ENCODE data around the gene OR4D2.
A peak's percentile ranks its signal among the peaks of the same experiment; 100 is the strongest.
"Not testable (repeated sequence)": the region's sequence is repeated elsewhere in the genome, so short reads cannot be mapped to it uniquely, and the experiment has no call there.

The OR4D2 gene

GRCh38 chr17:58166682-58167081 is at the start of gene OR4D2:
Gene OR4D2 (plus strand): TSS chr17:58166982. CDS start chr17:58169656, 2,674 bp downstream.
- no peak for DNase-seq

GRCh38 chr17:58117382-58117781 is 49.4 kb upstream of the OR4D2 start:
- no peak for DNase-seq

- no peak for DNase-seq
Measured at GRCh38 chr17:58119491-58119890, 47.3 kb upstream of the OR4D2 start.

DNA sequence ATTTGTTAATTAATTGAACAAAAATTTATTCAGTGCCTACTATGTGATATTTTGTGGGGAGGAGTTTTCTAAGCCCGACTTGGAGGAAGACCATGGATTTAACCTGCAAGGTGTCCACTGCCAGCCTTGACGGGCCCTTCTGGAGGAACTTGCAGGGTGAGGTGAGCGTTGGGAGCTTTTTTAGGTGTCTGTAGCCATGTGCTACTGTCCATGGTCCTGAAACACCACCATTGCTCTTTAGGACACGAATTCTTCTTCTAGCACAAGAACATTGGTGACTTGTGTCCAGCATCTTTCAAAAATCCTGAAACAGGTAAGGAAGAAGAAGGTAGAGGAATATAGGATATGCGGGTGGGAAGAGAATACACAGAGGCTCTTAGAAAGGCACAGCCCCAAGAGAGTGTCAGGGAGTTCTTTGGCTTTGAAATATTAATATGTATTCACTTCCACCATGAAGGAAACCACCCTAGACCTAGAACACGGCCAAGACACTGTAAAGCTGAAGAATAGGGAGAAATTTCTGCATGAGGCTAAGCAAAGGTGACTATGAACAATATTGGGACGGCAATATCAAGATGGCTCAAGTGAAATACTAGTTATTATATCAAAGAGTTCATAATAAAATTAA is 46.5 kb upstream of the OR4D2 start:
- no peak for DNase-seq

- peak; percentile 19 to 43 for DNase-seq
Measured at GRCh38 chr17:58121925-58122324, 44.9 kb upstream of the OR4D2 start.

DNA sequence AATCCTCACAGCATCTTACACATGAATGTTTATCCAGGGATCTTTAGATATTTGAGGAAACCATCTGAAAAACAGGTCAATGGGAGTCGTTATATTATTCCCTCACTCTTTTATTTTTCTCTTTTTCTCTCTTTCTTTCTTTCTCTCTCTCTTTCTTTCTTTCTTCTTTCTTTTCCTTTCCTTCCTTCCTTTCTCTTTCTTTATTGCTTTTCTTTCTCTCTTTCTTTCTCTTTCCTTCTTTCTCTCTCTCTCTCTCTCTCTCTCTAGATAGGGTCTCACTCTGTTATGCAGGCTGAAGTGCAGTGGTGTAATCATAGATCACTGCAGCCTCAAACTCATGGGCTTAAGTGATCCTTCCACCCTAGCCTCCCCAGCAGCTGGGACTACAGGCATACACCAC is 38.9 kb upstream of the OR4D2 start:
- no peak for DNase-seq

- not testable (repeated sequence) for DNase-seq
Measured at GRCh38 chr17:58132697-58133096, 34.1 kb upstream of the OR4D2 start.

GRCh38 chr17:58136669-58137279 is 30.0 kb upstream of the OR4D2 start:
- DNase-seq = no peak

- no peak for DNase-seq
Measured at GRCh38 chr17:58141505-58141904, 25.3 kb upstream of the OR4D2 start.

DNA sequence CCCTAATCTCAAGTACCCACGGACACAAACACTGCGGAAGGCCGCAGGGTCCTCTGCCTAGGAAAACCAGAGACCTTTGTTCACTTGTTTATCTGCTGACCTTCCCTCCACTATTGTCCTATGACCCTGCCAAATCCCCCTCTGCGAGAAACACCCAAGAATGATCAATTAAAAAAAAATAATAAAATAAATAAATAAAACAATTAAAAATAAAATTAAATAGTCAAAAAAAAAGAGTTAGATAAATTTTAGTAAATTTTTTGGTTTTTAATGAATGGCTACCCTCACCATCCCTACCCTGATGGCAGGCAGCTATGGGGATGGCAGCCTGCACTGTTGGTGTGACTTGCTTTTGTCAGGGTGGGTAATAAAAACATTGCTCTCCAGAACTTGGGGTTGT is 23.4 kb upstream of the OR4D2 start:
- not testable (repeated sequence) for DNase-seq

- DNase-seq = no peak
Measured at GRCh38 chr17:58144801-58145200, 22.0 kb upstream of the OR4D2 start.

- DNase-seq = no peak
Measured at GRCh38 chr17:58147930-58148434, 18.8 kb upstream of the OR4D2 start, which contains the start of gene OR4D1. Gene OR4D1 (plus strand): TSS chr17:58148384. CDS start chr17:58155154, 6,770 bp downstream.

GRCh38 chr17:58148609-58149008 is 18.2 kb upstream of the OR4D2 start:
- DNase-seq = no peak

- DNase-seq = no peak
Measured at GRCh38 chr17:58150394-58150793, 16.4 kb upstream of the OR4D2 start.

DNA sequence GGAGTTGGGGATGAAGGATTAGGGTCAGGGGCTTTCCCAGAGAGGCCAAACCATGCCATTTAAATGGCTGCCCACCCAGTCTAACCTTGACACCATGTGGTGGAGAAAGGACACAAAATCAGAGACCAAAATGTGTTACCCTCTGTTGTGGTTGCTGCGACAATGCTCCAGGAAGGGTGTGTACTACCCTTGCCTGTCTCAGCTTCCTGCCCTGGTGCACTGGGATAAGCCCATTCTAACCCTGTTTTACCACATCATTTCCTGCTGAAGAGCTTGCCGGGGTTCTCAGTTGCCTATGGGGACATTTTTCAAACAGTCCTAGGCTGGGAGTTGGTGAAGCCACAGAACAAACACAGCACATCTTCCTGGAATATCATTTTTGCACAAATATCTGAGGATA is 13.7 kb upstream of the OR4D2 start:
- DNase-seq = no peak

DNA sequence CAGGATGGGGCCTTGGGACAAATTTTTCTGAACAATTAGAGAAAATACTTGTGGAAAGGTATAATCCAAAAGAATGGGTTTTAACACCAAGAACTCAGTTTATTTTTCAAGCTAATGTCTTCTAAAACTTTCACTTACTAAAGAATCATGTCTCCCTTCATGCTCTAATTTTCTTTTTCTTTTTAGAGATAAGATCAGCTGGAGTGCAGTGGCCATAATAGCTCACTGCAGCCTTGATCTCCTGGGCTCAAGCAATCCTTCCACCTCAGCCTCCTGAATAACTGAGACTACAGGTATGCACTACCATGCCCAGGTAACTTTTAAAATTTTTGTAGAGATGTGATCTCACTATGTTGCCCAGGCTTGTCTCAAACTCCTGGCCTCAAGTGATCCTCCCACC is 13.1 kb upstream of the OR4D2 start:
- DNase-seq = no peak

GRCh38 chr17:58156839-58157803 is 9.7 kb upstream of the OR4D2 start:
- peak in 1 of 2 experiments; percentile 50 for DNase-seq

- DNase-seq = no peak
Measured at GRCh38 chr17:58158181-58158580, 8.6 kb upstream of the OR4D2 start.

DNA sequence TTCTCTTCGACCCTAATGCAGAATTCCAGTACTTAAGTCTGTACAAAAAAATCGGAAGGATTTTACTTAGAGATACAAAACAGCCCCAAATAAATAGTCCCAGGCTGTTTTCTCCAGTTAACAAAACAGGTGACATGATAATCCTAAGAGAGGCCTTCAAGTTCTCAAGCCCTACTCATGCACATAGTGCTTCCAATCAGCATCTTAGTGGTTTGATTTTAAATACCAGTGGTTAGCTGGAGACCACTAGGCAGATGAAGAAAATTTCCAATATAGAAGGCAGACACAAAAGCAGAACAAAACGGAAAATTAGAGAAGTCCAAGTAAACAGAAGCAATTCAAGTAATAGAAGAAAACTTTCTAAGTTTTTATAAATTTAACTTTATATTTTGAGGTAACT is 5.2 kb upstream of the OR4D2 start:
- DNase-seq = no peak

DNA sequence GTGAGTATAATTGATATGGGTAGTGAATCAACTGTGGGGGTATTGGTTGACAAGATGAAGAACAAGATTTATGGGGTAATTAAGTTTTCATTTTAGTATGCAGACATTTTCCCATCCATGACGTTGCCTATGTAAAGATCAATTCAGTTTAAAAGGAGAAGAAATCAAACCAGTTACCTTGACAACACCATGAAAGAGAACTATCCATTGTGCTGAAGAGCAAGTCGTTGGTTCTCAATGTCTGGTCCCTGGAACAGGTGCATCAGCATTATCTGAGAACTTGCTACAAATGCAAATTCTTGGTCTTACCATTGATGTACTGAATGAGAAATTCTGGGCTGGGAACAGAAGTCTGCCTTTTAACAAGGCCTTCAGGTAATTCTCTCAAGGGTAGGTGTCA is 801 bp upstream of the OR4D2 start:
- DNase-seq = no peak

- no peak for DNase-seq
Measured at GRCh38 chr17:58170622-58171021, 3.8 kb downstream of the OR4D2 start.

GRCh38 chr17:58172369-58173071 is 5.7 kb downstream of the OR4D2 start:
- peak; percentile 31 to 49 for DNase-seq

DNA sequence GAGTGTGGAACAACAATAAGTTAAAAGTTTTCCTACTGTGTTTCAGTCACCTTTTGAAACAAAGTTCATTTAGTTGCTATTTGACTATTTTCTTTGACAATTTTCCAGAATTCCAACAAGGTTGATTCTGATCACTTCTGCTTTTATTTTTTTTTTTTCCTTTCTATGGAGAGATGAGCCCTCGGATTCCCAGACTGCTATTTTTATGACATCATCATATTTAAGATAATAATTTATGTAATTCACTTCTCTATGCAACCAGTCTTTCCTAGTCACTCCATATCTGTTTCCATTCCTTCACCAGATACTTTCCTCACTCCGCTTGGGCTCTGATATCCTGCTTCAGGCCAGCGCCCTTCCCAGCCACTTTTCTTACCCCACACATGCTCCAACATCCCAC is 8.1 kb downstream of the OR4D2 start:
- no peak for DNase-seq

Measured in NCI-H1930 (cell line).